ENCODE results near the gene CNOT4.

The CNOT4 gene, protein sequence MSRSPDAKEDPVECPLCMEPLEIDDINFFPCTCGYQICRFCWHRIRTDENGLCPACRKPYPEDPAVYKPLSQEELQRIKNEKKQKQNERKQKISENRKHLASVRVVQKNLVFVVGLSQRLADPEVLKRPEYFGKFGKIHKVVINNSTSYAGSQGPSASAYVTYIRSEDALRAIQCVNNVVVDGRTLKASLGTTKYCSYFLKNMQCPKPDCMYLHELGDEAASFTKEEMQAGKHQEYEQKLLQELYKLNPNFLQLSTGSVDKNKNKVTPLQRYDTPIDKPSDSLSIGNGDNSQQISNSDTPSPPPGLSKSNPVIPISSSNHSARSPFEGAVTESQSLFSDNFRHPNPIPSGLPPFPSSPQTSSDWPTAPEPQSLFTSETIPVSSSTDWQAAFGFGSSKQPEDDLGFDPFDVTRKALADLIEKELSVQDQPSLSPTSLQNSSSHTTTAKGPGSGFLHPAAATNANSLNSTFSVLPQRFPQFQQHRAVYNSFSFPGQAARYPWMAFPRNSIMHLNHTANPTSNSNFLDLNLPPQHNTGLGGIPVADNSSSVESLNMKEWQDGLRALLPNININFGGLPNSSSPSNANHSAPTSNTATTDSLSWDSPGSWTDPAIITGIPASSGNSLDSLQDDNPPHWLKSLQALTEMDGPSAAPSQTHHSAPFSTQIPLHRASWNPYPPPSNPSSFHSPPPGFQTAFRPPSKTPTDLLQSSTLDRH
- long read RNA-seq, full-length matches to known transcripts = 9 of 24 reads
- long read RNA-seq, partial matches to known transcripts = 13 of 24 reads
- long read RNA-seq, other reads (novel, unspliced or antisense) = 2 of 24 reads

DNA sequence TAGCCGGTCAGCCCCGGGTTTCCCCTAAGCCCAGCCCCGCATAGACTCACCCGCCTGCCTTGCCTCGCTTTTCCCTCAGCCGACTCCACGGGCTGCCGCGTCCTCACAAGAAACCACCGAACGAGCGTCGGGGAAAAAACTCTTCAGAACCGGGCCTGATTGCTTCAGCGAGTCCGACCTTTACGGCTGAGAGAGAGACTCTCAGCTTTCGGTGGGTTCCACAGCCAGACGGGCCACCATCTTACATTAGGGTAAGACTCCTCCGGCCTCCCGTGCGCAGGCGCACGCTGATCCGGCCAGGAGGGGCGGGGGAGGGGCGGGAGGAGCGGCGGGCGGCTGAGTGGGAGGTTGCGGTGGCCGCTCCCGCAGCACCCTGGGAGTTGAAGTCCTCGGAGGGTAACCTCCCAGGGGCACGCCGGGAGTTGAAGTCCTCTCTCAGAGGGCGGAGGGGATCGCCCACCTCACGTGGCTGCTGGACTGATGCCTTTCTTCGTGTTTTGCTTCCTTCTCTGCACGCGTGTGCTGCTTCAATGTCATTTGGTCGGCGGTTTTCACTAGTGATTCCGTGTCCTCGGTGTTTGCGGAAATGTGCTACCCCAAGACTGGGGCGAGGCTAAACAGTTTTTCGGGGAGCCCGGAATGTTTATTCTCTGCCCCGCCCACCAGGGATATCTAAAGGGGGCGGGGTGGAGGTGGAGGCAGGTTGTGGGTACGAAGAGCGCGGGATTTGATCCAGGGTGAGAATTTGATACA is at the start of gene CNOT4:
TSS of gene CNOT4 (minus strand) at position 264 of the 753 bp plus-strand sequence. CDS start 71,771 bp downstream, outside the sequence.
- Histone ChIP-seq H3K27me3 (ENCODE audit: insufficient read depth, poor library complexity, severe bottlenecking) (no peaks in the 10 kb centered on the region), H3K27ac (replicated peaks) (peak within 1 kb of the TSS; percentile 95), H3K4me3 (replicated peaks; ENCODE audit: insufficient read depth, low read length) (peak within 1 kb of the TSS; percentile 81)
- TF ChIP-seq SPI1 (IDR thresholded peaks at IDR 0.05; ENCODE audit: borderline replicate concordance, low read depth) (no peak), POLR2AphosphoS5 (IDR thresholded peaks at IDR 0.05; ENCODE audit: low read depth) (peak; percentile 73; the same call in 1 of the 2 replicates), GABPA (IDR thresholded peaks at IDR 0.05; ENCODE audit: low read depth) (no peak)
- DNase-seq (ENCODE audit: low read depth in 1 of 2, low spot score in 1 of 2) = peak; percentile 88 to 96

DNA sequence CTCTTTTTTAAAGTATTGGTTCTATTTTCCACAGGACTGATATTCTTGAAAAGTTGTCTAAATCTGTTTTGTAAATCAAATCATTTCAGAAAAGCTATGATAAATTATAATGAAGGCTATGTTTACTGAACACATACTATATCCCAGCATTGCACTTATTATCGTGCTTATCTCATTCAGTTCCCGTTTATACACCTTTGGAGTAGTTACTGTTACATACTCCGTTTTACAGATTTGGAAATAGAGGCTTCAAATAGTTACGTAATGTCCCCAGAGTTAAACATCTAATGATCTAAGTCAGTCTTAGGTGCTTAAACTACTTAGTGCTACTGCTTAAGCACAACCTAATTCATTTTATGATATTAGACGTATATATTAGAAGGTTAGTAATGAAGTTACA is 49.0 kb upstream of the CNOT4 start:
- DNase-seq (ENCODE audit: low read depth in 1 of 2, low spot score in 1 of 2) = no peak
- Histone ChIP-seq H3K27ac (replicated peaks) (no peak overlapping the region), H3K27me3 (ENCODE audit: insufficient read depth, poor library complexity, severe bottlenecking) (no peaks in the 10 kb centered on the region), H3K4me3 (replicated peaks; ENCODE audit: insufficient read depth, low read length) (peak overlapping the region; percentile 66)
- TF ChIP-seq GABPA (IDR thresholded peaks at IDR 0.05; ENCODE audit: low read depth) (no peak), SPI1 (IDR thresholded peaks at IDR 0.05; ENCODE audit: borderline replicate concordance, low read depth) (peak; percentile 29; the same call in 1 of the 2 replicates), POLR2AphosphoS5 (IDR thresholded peaks at IDR 0.05; ENCODE audit: low read depth) (no peak)
- TF ChIP-seq, protein P1, sequence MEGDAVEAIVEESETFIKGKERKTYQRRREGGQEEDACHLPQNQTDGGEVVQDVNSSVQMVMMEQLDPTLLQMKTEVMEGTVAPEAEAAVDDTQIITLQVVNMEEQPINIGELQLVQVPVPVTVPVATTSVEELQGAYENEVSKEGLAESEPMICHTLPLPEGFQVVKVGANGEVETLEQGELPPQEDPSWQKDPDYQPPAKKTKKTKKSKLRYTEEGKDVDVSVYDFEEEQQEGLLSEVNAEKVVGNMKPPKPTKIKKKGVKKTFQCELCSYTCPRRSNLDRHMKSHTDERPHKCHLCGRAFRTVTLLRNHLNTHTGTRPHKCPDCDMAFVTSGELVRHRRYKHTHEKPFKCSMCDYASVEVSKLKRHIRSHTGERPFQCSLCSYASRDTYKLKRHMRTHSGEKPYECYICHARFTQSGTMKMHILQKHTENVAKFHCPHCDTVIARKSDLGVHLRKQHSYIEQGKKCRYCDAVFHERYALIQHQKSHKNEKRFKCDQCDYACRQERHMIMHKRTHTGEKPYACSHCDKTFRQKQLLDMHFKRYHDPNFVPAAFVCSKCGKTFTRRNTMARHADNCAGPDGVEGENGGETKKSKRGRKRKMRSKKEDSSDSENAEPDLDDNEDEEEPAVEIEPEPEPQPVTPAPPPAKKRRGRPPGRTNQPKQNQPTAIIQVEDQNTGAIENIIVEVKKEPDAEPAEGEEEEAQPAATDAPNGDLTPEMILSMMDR (IDR thresholded peaks at IDR 0.05; ENCODE audit: insufficient read depth, low read length) = no peak
- TF ChIP-seq, protein P2, sequence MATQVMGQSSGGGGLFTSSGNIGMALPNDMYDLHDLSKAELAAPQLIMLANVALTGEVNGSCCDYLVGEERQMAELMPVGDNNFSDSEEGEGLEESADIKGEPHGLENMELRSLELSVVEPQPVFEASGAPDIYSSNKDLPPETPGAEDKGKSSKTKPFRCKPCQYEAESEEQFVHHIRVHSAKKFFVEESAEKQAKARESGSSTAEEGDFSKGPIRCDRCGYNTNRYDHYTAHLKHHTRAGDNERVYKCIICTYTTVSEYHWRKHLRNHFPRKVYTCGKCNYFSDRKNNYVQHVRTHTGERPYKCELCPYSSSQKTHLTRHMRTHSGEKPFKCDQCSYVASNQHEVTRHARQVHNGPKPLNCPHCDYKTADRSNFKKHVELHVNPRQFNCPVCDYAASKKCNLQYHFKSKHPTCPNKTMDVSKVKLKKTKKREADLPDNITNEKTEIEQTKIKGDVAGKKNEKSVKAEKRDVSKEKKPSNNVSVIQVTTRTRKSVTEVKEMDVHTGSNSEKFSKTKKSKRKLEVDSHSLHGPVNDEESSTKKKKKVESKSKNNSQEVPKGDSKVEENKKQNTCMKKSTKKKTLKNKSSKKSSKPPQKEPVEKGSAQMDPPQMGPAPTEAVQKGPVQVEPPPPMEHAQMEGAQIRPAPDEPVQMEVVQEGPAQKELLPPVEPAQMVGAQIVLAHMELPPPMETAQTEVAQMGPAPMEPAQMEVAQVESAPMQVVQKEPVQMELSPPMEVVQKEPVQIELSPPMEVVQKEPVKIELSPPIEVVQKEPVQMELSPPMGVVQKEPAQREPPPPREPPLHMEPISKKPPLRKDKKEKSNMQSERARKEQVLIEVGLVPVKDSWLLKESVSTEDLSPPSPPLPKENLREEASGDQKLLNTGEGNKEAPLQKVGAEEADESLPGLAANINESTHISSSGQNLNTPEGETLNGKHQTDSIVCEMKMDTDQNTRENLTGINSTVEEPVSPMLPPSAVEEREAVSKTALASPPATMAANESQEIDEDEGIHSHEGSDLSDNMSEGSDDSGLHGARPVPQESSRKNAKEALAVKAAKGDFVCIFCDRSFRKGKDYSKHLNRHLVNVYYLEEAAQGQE (IDR thresholded peaks at IDR 0.05; ENCODE audit: insufficient replicate concordance, low read depth) = no peak

DNA sequence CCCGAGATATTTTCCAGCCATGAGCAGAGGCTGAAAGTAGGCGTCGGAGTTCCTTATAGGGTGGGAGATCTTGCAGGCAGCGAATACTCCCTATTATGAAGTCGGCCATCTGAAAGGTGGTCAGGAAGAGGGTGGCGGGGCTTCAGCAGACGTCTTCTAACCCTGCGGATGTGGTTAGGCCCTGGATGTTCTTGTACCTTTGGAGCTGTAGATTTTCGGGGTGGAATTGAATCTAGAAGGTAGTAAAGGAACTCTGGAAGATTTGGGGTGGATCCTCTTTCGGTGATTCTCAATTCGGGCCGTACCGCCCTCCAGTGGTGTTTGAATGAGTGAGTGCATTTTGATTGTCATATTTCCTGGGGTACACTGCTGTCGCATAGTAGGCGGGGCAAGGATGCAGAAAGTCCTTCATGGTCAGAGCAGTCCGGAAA is 48.5 kb upstream of the CNOT4 start:
- peak overlapping the region; percentile 98 for H3K27ac ChIP-seq (replicated peaks)
- TF ChIP-seq, protein P1 (IDR thresholded peaks at IDR 0.05; ENCODE audit: insufficient read depth, low read length) = peak; percentile 42
- TF ChIP-seq SPI1 (IDR thresholded peaks at IDR 0.05; ENCODE audit: borderline replicate concordance, low read depth) (no peak), POLR2AphosphoS5 (IDR thresholded peaks at IDR 0.05; ENCODE audit: low read depth) (no peak)
- H3K27me3 ChIP-seq (ENCODE audit: insufficient read depth, poor library complexity, severe bottlenecking) = no peaks in the 10 kb centered on the region
- H3K4me3 ChIP-seq (replicated peaks; ENCODE audit: insufficient read depth, low read length) = peak overlapping the region; percentile 66
- peak; percentile 63 to 72 for DNase-seq (ENCODE audit: low read depth in 1 of 2, low spot score in 1 of 2)

DNA sequence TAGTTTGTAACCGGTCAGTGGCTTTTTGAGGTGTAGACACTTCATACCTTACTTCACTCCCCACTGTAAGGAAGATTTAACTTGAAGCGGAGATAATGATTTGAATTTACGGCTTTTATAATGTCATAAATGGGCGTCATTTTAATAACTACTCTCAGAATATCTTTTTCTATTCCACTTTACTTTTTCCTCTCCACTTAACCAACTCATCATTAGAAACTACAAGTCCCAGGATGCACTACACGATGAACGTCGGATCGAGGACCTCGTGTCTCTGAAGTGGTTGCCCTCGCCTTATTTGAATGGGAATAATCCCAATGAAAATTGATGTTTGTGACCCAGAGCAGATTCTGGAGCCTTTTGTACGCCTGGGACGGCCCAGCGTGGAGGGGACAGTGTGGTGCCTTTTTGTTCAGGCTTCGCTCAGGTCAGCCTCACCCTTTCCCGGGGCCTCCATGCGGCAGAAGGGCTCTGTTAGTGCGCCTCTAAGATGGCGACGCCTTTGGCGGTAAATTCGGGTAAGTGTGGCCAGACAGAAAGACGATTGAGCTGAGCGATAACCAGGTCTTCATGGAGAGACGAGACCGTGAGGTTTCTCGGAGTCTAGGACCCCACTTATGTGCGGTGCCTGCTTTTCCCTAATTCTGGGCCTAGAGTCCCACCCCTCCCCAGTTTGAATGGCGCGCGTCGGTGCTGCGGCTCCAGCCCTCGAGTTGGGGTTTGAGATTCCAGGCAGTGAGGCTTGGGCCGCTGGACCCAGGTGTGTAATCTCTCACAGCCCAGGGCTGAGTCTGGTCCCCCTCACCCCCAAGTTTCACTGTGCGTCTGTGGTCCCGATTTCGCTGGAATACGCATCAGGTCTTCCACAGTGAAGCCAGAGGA is 47.8 kb upstream of the CNOT4 start, which contains the start of gene NUP205:
TSS of gene NUP205 (plus strand) at position 463 of the 882 bp plus-strand sequence. CDS start at position 491, 28 bp downstream.
- Histone ChIP-seq H3K27ac (replicated peaks) (peak within 1 kb of the TSS; percentile 98), H3K4me3 (replicated peaks; ENCODE audit: insufficient read depth, low read length) (peak within 1 kb of the TSS; percentile 66), H3K27me3 (ENCODE audit: insufficient read depth, poor library complexity, severe bottlenecking) (no peaks in the 10 kb centered on the region)
- peak; percentile 71 to 73 for DNase-seq (ENCODE audit: low read depth in 1 of 2, low spot score in 1 of 2)
- TF ChIP-seq, protein P2 (IDR thresholded peaks at IDR 0.05; ENCODE audit: insufficient replicate concordance, low read depth) = peak; percentile 66
- TF ChIP-seq GABPA (IDR thresholded peaks at IDR 0.05; ENCODE audit: low read depth) = no peak; the same call in 1 of the 2 replicates
- no peak for TF ChIP-seq SPI1 (IDR thresholded peaks at IDR 0.05; ENCODE audit: borderline replicate concordance, low read depth)
- TF ChIP-seq, protein P1 (IDR thresholded peaks at IDR 0.05; ENCODE audit: insufficient read depth, low read length) = no peak
- peak; percentile 95 for TF ChIP-seq POLR2AphosphoS5 (IDR thresholded peaks at IDR 0.05; ENCODE audit: low read depth)
